ENCODE measurements around the gene GPR143.
"Not testable (repeated sequence)": the region's sequence is repeated elsewhere in the genome, so short reads cannot be mapped to it uniquely, and the experiment has no call there.

GPR143 gene

DNA sequence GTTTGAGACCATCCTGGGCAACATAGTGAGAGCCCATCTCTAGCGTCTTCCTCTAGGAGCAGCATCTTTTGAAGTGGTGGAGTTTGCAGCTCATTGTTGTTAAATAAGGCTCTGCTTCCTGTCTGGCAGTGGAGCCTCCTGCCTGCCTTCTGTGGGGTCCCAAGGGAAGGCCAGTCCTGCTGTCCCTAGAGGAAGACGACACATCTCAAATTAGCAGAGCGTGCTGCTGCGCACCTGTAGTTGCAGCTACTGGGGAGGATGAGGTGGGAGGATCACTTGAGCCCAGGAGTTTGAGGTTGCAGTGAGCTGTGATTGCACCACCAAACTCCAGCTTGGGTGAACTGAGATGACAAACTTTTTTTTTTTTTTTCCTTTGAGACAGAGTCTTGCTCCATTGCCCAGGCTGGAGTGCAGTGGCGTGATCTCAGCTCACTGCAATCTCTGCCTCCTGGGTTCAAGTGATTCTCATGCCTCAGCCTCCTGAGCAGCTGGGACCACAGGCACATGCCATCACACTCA is 2.7 kb upstream of the GPR143 start:
- not testable (repeated sequence) for DNase-seq (ENCODE audit: low read depth, low spot score)

DNA sequence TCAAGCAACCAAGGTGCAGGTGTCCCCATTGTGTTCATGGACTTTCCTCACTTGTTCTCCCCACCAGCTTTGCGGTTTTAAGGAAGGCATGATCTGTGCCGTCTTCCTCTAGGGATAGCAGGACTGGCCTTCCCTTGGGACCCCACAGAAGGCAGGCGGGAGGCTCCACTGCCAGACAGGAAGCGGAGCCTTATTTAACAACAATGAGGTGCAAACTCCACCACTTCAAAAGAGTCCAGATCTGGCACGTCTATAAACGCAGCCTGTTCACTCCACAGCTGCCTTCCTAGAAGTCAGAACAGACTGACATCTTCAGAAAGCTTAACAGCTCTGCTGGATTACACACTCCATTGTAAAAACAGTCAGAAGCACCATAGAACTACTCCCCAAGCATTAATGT is 1.7 kb upstream of the GPR143 start:
- DNase-seq (ENCODE audit: low read depth, low spot score): no peak

DNA sequence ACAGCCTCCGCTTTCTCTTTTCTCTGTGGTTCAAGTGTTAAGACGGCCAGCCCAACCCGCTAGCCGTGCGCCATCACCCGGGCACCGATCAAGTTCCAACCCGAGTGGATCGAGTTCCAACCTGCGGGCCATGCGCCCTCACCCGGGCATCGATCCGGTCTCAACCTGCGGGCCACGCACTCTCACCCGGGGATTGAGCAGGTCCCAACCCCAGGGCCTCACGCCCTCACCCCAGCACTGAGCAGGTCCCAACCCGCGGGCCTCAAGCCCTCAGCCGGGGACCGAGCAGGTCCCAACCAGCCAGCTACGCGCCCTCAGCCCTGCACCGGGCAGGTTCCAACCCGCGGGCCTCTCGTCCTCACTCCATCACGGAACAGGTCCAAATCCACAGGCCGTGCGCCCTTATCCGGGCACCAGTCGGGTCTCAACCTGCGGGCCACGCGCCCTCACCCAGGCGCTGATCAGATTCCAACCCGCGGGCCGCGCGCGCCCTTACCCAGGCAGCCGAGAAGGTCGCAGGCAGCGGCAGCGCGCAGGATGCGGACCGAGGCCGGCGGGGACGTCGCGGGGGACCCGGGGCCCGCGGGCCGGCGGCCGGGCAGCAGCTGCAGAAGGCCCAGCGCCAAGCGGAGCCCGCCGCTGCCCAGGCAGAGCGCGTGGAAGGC is 443 bp downstream of the GPR143 start:
- DNase-seq (ENCODE audit: low read depth, low spot score): no peak

DNA sequence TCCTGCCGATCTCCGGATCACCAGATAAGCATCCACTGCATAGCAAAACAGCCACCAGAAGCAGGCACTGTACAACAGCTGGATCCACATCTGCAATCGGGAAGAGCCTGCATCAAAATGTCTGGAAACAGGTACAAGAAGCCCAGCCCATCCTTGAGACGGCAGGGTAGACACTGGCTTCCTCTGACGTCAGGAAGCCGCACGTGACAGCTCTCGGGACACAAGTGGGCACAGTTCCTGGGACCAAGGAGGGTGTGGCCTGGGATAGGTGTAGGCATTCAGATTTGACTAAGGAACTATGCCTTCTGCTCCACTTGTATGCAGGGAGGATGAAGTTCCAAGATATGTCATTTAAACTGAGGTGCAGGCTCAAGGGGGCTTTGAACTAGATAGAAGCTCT is 6.3 kb downstream of the GPR143 start:
- no peak for DNase-seq (ENCODE audit: low read depth, low spot score)

DNA sequence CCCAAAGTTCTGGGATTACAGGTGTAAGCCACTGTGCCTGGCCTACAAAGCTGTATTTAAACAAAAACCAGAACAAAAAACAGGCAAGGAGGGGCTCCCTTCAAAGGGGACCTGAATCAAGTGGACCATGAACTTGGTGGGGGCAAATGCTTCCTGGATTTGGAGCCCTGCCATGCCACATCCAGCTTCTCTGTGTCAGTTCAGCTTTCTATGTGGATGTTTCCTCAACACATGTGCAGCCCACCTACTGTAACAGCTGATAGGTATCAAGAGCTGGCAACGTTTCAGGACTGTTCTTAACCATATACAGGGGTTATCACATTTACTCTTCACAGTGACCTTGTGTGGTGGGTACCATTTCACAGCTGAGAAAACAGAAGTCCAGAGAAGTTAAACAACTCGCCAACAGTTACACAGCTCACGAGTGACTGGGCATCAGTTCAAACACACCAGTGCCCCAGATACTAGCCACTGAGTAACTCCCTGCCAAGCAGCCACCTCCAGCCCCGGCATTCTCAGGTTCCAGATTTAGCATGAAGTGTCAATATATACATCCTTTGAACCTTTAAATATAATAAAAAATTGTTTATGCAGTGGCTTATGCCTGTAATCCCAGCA is 7.5 kb downstream of the GPR143 start:
- no peak for DNase-seq (ENCODE audit: low read depth, low spot score)

DNA sequence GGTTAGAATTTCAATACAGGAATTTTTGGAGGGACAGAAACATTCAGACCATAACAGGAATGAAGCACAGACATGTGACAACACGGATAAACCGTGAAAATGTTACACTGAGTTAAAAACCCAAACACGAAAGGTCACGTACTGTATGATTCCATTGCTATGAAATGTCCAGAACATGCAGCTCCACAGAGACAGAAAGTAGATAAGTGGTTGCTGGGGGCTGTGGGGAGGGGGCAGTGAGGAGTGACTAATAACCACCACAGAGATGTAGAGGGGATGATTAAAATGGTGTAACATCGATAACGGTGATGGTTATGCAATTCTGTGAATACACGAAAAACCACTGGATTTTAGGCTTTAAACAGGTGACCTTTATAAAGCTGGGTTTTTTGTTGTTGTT is 8.3 kb downstream of the GPR143 start:
- no peak for DNase-seq (ENCODE audit: low read depth, low spot score)

DNA sequence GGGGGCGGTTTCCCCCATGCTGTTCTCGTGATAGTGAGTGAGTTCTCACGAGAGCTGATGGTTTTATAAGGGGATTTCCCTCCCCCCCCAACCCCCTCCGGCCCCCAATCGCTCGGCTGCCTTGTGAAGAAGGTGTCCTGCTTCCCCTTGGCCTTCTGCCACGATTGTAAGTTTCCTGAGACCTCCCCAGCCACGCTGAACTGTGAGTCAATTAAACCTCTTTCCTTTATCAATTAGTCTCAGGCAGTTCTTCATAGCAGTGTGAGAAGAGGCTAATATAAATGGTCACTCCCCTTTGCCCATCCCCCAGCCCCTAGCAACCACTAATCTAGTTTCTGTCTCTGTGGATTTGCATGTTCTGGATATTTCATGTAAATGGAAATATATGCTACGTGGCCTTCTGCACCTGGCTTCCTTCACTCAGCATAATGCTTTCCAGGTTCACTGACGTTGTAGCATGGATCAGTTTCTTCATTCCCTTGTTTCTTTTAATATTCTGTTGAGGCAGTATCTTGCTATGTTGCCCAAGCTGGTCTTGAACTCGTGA is 16.4 kb downstream of the GPR143 start:
- no peak for DNase-seq (ENCODE audit: low read depth, low spot score)

DNA sequence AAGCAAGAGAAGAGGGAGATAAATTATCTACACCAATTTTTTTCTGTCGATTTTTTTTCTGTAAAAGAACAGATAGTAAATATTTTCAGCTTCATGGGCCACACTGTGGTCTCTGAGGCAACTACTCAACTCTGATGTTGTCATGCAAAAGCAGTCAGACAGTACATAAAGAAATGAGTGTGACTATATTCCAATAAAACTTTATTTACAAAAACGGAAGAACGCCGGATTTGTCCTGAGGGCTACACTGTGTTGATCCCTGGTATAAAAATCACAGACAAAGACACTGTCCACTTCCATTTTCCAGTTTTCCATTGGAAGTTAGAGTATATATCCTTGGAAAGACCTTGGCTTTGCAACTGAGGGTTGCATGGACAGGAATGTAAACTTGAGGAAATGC is 18.0 kb downstream of the GPR143 start:
- no peak for DNase-seq (ENCODE audit: low read depth, low spot score)

DNA sequence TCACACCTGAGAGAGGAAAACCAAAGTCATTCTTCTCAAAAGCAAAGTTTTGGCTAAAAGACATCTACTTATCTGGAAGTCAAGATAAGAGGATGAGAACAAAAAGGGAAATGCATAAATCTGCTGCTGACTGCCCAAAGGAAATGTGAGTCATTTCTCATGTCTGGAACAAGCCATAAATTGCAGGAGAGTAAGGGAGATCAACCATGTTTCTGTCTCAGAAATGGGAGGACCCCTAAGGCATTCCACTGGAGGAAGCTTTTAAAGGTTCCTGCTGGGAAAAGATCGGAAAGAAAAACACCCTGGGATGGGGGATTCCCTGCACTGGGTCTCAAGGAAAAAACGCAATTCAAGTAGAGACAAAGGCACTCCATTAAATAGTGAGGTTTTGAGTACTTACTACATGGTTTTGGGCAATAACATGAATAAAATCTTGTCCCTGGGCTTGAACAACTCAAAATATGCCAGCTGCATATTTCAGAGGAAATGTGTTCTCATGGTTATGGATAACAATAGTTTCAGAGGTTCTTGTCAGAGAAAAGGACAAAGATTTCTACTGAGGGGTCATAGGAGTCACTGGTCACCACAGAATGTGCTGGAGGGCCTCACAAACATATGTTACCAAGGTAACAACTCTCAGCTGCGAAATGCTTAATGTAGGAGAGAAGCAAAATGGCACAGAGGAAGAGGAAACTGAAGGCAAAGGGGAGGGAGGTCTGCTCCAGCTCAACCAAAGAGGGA is 19.3 kb downstream of the GPR143 start:
- DNase-seq (ENCODE audit: low read depth, low spot score): peak; percentile 46

DNA sequence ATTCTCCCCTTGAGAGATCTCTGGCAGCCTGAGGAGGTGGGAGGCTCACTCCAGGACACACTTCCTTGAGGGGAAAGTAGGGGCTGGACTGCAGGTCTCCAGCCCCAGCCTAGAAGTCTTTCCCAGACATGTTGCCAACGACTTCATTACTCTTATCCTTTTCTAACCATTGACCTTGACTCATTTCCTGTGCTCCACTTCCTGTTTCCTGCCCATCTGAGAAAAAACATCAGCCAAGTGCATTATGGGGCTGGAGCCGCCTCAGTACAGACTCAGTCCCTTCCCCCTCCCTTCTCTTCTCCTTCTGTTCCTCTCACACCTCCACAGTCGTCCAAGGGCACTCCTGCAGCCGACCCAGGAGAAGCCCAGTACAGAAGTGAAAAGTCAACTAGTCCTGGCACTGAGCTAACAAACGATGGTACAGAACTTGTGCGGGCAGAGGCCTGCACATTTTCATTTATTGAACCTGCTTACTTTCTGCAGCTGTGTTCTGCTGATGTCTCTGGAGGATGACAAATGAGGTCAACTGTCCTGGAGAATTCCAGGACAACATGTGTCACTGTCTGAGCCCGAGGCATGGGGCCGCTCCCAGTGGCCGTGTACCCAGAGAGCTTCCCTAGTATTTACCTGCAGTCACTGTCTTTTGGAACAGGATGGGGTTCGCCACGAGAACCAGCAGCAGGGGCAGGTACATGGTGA is 20.1 kb downstream of the GPR143 start:
- no peak for DNase-seq (ENCODE audit: low read depth, low spot score)

DNA sequence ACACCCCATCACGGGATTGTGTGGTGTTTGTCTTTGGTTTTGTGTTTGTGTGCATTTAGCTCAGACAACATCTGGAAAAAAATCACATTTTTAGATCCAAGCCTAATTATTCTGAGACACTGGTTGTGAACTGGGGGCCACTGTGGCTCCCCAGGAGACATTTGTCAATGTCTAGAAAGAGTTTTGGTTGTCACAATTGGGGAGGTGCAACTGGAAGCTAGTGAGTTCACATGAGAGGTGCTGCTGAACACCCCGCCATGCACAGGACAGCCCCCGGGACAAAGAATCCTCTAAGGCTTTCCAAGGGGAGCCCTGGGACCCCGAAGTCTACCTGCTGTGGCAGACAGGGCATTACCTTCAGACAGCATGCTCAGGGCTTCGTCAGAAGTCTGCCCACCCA is 26.5 kb downstream of the GPR143 start:
- DNase-seq (ENCODE audit: low read depth, low spot score): no peak

DNA sequence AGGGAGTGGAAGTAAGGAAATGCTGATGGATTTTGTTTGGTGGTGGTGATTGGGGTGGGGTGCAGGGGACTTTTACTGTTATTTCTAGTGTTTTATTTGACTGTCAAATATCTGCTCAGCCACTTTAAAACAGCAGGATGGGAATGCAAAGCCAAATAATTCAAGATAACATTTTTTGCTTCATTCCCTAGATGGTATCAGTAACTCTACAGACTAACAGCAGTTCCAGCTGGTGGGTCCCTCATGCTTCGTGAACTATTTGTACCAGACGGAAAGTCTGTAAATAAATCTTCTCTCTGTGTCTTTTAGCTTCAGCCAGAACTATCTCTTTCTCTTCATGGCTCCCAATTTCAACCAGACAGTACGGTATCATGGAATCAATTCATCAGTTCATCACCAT is 27.5 kb downstream of the GPR143 start:
- no peak for DNase-seq (ENCODE audit: low read depth, low spot score)

DNA sequence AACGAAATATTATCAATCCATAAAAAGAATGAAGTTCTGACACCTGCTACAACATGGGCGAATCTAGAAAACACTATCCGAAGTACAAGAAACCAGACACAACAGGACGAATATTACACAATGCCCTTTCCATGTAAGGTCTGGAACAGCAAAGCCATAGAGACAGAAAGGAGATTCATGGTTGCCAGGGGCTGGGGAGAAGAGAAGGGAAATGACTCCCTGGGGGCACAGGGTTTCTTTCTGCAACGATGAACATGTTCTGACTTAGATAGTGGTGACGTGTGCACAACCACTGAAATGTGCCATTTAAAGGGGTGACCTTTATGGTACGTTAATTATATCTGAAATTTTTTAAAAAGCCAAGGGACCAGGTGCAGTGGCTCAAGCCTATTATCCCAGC is 28.3 kb downstream of the GPR143 start:
- no peak for DNase-seq (ENCODE audit: low read depth, low spot score)

DNA sequence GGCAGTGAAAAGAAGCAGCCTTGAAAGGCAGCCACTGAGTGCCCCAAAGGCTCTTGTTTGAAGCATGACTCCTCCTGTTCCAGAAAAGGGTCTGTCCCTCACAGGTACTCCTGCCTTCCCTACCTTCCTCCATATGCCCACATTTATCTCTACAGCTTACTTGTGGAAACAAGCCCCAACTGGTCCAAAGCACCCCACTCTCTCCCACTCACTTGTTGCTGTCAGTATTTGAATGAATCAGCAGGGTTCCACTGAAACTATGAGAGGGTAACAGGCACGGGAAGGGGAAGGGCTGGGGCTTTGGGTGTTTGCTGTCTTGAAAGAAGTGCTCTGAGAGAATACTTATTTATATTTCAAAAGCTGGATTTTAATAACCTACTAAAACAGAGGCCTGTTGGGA is 34.9 kb downstream of the GPR143 start:
- DNase-seq (ENCODE audit: low read depth, low spot score): no peak

DNA sequence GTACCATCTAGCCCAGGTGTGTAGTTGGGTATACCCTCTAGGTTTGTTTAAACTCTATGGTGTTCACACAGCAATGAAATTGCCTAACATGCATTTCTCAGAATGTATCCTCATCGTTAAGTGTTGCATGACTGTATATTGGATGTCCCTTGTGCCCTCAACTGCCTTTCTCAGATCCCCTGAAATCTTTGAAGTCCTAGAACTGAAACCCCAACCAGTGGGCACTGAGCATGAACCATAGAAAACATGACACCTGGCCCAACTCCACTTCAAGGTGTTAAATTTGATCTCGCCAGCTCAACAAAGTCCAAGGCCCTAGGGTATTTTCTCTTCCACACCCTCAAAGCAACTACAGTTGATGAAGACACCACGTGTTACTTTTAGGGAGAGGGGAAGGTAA is 35.6 kb downstream of the GPR143 start:
- no peak for DNase-seq (ENCODE audit: low read depth, low spot score)

DNA sequence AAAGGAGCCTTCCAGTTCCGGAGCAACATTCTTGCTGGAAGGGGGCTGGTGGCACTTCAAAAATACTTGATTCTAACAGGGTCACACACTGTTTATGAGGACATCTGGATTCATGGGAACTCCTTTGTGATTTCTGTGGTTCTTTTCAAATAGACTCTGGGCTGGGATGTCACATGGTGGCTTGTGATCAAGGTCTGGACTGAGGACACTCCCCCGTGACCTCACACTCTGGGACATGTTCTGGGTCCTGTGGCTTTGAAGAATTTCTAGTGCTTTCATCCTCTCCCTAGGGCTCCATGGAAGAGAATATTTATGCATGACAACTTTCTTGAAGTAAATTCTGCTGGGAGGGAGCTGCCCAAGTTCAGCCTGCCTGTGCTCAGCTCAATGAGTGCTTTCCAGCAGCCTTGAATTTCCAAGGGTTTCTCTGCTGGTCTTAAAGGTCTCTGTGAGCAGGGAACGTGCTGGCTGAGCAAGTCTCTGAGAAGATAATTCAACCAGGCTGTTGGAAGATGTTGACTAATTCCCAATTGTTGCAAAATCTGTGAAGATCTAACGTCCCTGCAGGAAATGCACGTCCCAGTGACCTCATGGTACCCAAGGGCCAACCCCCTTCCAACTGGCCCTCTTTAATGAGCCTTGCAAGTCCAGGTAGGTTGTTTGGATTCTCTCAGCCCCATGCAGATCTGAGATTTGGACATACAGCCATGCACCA is 36.3 kb downstream of the GPR143 start:
- DNase-seq (ENCODE audit: low read depth, low spot score): peak; percentile 8

DNA sequence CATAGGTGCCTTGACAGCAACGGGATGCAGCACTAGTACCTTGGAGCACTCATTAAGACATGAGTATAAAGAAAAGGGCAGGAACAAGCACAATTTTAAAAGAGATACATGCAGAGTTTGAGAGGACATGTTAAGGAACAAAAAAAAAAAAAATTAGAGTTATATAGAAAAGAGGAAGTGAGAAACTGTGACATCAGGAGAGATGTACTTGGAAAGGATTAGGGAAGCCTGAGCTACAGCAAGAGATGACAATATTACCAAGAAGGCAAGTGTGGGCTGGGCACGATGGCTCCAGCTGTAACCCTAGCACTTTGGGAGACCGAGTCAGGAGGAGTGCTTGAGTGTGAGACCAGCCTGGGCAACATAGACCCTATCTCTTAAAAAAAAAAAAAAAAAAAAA is 37.4 kb downstream of the GPR143 start:
- DNase-seq (ENCODE audit: low read depth, low spot score): no peak

DNA sequence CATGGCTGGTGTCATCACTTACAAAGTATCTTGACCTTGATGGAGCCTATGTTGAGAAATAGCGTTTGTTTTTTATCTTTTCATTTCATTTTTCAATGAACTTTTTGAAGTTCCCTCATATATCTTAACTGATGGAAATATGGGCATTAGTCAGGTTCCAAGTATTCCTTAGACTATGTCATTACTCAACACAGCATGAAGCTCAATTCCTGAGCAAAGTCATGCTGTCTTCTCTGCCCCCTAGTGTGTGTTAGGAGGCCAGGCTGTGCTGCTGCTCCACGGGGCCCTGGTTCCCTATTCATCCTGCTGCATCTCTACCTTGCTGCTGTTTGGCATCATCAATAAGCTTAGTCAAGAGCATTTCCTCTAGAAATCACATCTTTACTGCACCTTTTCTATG is 40.9 kb downstream of the GPR143 start:
- no peak for DNase-seq (ENCODE audit: low read depth, low spot score)

DNA sequence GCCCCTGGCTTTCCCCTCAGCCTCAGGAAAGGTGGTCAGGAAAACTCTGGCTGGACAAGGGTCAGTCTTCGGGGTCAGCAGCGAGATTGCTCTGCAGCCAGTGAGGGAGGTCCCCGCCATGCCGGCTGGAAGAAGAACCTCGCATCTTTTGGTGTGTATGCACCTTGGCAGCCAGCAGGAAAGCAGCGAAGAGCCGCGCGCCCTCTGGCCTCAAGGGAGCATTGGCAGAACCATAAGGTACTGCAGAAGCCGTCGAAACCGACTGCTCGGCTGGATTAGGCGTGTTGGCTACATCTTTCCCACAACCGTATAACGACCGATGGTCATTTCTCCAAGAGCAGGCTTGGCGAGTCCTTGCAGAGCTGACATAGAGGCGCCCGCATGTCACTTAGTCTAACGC is 48.3 kb downstream of the GPR143 start:
- DNase-seq (ENCODE audit: low read depth, low spot score): no peak

DNA sequence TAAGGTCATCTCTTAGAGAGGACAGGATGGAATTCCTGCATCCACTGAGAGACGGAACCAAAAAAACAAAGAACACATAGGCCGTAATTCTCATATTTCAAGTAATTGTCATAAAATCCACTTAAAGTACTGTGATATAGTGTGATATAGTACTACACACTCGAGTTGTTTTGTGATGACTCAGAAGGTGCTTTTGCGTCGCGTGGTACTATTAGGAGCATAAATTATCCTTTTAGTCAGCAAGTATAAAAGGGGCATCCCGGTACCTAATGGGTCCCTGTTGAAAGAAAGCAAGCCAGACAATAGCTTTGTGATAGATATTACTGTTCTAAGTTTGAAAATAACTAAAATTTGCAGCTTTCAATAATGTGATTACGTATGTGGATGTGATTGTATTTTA is 55.3 kb downstream of the GPR143 start:
- no peak for DNase-seq (ENCODE audit: low read depth, low spot score)

DNA sequence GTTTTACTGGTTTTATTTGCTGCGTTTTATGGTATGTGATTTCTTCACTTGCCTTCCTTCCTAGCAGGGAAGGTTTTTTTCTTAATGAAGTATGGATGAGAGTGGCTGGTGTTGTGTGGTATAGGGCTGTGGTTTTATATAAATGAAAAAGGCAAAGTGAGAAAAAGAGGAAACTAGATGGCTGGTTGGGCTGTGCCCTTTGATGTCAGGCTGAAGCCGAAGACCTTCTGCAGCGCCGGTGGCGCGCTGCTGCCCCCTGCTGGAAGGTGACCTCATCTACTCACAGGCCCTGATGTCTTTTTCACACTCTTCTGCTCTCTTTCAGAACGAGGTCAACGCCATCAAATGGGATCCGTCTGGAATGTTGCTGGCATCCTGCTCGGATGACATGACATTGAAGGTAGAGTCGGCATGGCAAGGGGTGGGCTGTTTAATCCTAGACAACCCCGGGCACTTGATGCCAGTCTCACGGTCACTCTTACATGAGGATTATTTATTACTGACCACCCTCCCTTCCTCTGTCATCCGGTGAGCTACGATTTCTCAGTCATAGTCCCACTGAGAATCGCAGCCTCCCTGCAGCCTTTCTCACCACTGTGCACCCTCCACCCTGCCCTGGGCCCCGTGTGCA is 56.6 kb downstream of the GPR143 start:
- DNase-seq (ENCODE audit: low read depth, low spot score): peak; percentile 85
